ENCODE measurements around the gene NADK2.

Gene NADK2

DNA sequence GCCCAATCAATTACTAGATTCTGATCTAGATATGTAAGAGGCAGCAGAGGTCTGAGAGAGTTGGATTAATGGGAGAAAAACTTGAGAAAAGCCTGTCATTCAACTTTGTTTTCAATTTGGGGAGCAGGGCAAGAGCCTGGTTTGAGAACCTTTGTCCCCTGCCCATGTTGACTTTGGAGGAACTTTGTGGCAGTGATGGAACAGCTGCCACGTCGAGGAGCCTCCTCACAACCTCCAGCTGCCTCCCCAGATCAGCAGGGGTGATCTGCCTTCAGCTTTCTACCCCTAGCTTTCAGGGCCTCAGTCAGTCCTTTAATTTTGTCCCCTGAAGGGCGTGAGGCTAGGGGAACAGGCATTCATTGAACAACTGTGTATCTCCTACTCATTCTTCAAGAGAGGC lies 81.1 kb downstream of the NADK2 start:
- DNase-seq: no peak

DNA sequence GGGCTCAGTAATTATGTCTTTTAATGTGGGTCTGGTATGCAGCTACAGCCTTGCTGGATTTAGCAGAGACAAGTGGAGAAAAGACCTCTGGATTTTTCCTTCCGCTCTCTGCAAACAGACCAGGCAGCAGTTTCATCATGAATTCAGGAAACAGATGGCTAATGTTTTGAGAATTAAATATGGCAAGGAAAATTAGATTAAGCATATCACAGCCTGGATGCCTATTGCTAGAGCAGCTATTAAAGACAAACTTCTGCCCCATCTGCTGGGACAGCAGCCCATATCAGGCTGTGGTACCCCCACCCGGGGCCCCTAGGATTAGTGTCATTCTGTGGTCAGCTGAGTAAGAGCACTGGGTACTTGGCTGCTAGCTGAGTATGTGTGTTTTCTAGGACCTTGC lies 83.6 kb downstream of the NADK2 start:
- DNase-seq: no peak

DNA sequence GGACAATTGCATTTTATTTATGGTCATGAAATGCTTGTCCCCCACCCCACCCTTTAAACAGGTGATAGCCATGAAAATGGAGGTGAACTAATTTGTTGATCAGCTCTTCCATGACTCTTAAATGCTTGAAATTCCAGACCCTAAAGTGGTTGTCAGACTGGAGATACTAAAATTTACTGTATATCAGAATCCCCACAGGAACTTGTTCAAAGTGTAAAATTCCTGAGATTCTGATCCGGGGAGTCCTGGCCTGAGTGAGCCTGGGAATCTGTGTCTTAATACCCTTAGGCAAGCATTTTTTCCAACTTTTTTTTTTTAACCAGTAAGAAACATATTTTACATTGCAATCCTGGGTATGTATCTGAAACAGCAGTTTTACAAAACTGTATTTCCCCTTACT lies 85.1 kb downstream of the NADK2 start:
- DNase-seq: no peak

DNA sequence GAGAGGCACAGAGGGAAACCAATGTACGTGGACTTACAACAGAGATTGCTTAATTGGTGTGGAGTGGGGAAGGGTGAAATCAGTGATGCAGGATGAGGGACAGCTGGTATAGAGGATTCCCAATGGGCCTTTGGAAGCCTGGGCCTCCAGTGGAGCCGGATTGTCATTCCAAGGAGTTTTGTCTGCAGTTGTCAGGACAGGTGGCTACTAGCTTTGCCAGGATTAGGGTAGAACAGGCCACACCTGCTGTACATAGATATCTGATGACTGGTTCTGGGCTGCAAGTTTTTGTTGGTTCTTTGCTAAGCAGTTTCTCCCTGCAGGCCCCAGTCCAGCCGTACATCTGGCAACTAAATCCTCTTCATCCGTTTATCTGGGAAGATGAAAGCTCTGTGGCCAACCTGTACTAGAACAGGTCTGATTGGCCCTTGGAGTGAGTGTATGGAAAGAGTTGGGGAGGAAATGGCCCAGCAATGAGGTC lies 85.6 kb downstream of the NADK2 start:
- DNase-seq: no peak

DNA sequence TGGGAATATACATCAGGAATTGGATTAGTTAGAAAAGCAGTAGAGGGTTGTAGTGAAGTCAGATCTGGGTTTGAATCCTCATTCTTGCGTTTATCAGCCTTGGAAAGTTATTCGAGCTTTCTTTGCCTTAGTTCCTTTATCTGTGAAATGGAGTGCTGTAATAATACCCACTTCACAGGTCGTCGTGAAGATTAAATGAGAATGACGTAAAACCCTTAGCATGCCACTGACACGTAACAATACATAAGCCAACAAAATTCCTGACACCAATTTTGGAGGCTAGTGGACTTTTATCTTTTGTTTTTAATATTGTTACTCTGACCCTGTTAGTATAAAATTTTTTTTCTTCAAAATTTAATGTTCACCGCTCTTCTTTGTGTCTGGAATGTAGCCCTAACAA lies 86.4 kb downstream of the NADK2 start:
- DNase-seq: no peak

DNA sequence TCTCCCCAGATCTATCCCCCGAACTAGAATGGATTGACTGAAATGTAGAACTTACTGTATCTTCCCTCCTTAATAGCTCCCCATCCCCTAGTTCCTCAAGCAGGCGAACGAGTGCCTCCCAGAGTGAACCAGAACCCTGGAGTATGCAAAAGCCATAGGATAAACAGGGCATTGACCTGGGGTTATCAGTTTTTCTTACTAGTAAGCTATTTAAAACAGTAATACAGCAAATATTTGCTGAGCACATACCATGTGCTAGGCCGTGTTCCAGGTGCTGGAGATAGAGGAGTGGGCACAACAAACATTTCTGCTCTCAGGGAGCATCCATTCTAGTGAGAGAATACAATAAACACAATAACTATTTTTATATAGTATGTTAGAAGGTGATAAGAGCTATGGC lies 88.0 kb downstream of the NADK2 start:
- DNase-seq: no peak

DNA sequence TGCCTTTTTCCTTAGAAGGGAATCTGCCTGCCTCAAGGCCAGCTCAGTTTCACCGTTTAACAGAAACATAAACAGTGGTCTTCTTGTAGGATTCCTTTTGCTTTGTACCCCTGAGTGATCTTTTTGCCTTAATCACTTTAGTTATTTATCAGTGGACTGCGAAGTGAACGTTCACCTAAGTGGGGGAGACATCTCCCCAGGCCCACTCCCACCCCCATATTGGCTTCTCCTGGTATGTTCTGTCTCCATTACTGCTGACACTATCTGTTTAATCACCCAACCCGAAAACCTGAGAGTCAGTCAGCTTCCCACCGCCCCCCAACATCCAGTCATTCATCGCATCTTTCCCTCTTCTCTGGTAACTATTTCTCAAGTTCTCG lies 88.4 kb downstream of the NADK2 start:
- no peak for DNase-seq

DNA sequence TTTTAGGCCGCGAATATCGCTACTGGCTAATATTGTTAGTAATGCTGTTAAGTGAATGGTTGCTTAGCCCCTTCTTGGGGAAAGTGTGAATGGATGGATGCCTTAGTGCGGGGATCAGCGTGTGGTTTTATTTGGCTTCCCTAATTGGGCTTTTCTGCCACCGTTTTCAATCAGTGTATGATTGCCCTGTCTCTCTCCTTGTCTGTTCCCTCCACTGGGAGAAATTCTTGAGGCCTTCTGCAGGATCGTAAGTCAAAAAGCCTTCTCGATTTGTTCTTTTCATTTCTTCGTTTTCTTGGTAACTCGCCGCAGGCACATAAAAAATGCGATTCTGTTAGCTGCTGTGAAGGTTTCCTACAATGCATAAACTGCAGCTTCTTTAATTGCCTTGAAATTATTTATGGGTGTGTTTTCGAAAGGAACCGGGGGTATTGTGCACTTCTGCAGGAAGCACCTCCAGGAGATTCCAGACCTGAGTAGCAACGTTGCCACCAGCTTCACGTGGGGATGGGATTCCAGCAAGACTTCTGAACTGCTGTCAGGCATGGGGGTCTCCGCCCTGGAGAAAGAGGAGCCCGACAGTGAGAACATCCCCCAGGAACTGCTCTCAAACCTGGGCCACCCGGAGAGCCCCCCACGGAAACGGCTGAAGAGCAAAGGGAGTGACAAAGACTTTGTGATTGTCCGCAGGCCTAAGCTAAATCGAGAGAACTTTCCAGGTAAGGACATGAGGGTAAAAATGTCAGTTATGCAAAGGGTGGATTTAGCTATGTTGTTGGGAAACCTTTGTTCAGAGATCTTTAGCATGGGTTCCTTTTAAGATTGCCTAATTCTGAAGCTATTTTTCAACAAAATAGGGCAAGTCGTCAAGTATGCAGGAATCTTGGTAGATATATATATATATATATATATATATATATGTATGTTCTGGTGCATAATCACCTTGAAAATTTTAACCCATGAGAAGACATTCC lies 89.1 kb downstream of the NADK2 start:
- DNase-seq: peak; percentile 13

DNA sequence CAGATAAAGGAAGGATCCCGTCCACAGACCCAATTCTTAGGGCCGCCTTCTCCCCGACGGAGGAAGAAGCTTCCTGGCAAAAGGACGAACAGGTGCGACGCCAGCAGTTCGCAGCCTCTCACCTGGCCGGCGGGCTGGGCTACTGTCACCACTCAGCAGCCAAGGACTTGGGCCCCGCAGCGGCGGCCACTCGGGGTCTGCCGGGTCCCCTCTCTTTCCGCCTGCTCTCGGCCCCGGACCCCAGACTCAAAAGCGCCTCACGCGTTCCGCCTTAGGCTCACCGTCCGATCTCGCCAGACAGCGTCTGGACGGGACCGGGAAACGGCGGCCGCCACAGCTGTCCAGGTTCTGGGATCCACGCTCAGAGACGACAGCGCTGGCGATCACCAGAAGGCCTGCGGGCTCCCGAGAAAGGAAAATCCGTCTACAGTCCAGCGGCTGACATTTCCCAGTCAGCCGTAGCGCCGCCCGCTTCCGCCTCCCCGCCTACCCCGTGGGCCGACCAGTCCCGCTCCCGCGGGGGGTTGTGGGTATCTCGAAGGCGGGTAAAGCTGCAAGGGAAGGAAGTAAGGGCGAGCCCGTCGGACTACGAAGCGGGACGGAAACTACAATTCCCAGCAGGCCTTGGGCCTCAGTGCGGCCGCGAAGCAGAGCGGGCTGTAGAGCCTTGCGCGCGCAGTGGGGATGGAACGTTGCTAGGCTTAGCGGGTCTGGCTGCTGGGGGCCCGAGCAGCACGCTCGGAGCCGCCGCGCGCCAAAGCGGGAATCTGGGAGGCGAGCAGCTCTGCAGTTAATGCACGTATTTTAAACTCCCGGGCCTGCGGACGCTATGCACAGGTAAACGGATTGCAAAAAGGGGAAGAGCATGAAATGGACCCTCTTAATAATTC lies 90.0 kb downstream of the NADK2 start, which contains the start of the genes LMBRD2 and SKP2:
Gene LMBRD2, minus strand, starts transcription at position 454 of the 890 bp plus-strand sequence. CDS start 8,538 bp downstream, outside the sequence.
Gene SKP2, plus strand, starts transcription at position 678 of the 890 bp plus-strand sequence. Its CDS starts 152 bp downstream, at position 830.
- peak; percentile 98 for DNase-seq

DNA sequence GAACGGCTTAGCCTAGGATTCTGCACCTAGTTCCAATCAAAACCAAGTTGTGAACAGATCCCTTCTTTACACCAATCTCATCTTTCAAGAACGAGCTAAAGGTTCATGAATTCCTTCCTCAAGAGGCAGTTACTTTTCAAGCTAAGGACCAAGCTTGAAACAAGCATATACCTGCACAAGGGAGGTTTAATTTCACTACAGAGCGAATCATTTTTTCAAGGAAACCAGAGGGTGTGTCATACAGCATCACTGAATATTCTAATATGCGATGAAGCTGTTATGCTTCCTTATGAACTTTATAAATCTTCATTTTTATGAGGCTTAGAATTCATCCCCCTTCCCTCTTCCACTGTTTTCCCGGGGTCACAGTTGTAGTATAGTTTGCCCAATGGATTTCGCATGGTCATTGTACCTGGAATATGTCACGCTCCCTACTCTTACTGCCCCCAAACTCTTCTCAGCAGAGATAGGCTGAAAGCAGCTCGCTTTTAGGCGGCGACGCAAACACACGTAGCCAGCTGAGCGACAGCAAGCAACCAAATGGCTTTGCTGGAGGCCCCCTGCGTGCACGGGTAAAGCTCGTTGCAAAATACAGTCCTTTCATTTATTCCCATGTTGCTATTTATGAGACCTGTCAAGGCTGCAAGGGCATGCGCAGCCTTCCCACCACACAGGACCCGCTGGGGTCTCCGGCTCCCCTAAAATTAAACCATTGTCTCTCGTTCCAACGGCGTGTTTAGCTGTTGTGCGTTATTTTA lies 90.9 kb downstream of the NADK2 start:
- peak; percentile 15 for DNase-seq

DNA sequence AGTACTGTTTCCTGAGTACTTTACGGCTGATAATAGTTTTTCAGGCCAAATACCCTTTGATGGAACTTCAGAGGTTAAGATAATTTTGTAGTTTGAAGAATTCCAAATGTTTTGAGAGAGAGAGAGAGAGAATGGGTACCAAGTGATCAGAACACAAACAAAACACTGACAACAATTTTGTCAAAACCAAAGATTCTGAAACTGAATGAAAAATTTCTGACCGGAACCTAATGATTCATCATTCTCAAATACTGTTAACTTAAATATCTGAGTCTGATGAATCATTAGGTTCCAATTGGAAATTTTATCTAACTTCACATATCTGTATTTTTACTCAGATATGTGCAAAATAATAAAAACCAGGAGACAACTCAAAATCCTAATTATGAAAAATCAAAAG lies 94.0 kb downstream of the NADK2 start:
- no peak for DNase-seq

DNA sequence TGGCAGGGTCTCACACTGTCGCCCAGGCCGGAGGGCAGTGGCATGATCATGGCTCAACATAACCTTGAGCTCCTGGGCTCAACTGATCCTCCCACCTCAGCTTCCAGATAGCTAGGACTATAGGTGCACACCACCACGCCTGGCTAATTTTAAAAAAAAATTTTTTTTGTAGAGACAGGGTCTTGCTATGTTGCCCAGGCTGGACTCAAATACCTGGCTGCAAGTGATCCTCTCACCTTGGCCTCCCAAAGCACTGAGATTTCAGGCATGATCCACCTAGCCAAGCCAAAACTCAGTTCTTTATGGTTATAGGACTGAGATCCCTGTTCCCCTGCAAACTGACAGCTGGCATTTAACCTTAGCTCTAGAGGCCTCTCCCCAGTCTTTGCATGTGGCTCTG lies 95.3 kb downstream of the NADK2 start:
- DNase-seq: no peak

DNA sequence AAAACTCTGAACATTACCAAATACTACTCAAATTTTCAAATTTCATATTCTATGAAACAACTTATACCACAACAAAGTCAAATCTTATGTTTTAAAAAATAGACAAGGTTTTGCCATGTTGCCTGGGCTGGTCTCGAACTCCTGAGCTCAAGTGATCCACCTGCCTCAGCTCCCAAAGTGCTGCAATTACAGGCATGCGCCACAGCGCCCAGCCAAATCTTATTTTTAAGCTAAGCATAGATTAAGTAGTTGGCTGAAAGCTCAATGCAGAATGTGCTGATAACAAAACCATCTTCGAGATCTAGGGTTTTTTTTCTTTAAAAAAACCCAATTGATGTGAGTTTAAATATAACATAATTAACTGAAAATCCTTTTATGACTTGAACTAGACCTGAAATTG lies 96.4 kb downstream of the NADK2 start:
- no peak for DNase-seq
